ENCODE results near the gene EPM2A.
"Not testable (repeated sequence)": the region's sequence is repeated elsewhere in the genome, so short reads cannot be mapped to it uniquely, and the experiment has no call there.

Gene EPM2A

DNA sequence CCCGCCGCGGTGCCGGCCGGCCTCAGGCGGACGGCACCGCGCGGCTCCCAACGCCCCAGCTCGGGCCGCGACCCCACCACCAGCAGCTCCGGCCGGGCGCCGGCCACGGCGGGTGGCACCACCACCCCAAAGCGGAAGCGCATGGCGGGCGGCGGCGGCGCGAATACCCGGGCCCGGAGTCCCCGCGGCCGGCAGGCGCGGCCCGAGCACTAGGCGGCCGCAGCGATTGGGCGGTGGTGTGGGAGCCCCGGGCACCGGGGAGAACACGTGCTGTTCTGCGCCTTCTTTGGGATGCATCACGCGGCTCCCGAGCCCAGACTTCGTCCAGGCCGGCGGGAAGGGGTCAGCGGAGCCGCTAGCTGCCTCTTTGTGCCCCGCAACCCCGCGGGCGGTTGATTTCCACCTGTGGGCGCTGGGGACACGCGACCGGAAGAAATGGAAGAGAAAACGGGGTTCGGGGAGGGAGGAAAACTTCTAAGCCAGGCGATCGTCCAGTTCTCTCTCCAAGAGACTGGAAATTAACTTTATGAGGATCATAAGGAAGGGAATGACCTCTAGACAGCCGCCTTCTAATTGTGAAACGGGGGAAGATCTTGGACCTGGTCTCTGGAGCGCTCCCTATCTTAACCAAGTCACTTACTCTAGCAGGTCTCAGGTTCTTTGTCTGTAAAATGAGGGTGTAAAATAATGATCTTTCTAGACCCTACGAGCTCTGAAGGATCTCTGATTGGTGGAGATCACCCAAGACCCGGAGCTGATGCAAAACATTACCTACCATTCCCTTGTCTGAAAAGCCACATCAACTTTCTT is at the start of gene EPM2A:
Gene EPM2A, minus strand, starts transcription at position 165 of the 810 bp plus-strand sequence. Its CDS starts 22 bp downstream, at position 143.
- peak; percentile 82 for DNase-seq (ENCODE audit: low spot score)

- no peak for DNase-seq (ENCODE audit: low spot score)
These were observed 49.4 kb upstream of the EPM2A start for GRCh38 chr6:145784683-145785082.

GRCh38 chr6:145783796-145784195 is 48.5 kb upstream of the EPM2A start:
- no peak for DNase-seq (ENCODE audit: low spot score)

DNA sequence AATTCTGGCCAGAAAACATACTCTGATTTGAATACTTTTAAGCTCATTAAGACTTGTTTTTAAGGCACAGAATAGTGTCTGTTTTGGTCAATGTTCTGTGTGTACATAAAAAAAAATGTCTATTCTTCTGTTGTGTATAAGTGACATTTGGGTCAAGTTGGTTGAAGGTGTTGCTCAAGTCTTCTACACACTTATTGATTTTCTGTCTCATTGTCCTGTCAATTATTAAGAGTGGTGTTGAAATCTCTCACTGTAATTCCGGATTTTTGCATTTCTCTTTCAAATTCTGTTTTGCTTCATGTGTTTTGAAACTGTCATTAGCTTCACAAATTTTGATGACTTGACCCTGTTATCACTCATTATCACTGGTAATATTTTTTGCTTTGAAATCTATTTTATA is 37.5 kb upstream of the EPM2A start:
- DNase-seq (ENCODE audit: low spot score): no peak

GRCh38 chr6:145765449-145765848 is 30.1 kb upstream of the EPM2A start:
- no peak for DNase-seq (ENCODE audit: low spot score)

GRCh38 chr6:145763742-145764141 is 28.4 kb upstream of the EPM2A start:
- peak; percentile 7 for DNase-seq (ENCODE audit: low spot score)

DNA sequence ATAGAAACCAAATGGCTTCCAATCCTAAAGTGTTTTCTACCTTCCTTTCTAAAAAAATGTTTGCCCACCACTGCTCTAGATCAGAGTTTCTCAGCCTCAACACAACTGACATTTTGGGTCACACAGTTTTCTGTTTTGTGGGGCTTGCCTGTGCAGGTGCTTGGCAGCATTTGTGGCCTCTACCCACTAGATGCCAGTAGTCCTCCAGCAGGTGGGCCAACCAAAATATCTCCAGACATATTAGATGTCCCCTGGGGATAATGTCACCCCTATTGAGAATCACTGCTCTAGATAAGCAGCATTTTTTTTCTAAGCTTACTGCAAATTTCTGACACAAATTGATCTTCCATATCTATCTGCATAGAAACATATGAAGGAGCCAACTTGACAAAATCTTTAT is 26.3 kb upstream of the EPM2A start:
- no peak for DNase-seq (ENCODE audit: low spot score)

GRCh38 chr6:145758113-145758512 is 22.8 kb upstream of the EPM2A start:
- DNase-seq (ENCODE audit: low spot score): no peak

- peak; percentile 59 for DNase-seq (ENCODE audit: low spot score)
These were observed 20.9 kb upstream of the EPM2A start for GRCh38 chr6:145756170-145756662.

- no peak for DNase-seq (ENCODE audit: low spot score)
These were observed 20.4 kb upstream of the EPM2A start for GRCh38 chr6:145755682-145756081.

DNA sequence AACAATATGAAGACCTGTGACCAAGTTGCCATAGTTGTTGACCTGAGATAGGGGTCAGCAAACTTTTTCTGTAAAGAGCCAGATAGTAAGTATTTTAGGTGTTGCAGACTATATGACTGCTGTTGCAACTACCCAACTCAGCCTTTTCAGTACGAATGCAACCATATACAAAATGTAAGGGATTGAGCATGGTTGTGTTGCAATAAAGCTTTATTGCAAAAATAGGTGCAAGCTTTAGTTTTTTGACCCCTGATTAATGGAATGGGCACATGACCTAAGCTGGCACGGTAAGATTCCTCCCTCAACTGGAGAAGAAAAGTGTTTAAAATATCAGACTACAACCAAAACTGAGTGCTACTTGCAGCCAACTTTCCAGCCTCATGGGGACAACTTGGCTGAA is 17.3 kb upstream of the EPM2A start:
- no peak for DNase-seq (ENCODE audit: low spot score)

DNA sequence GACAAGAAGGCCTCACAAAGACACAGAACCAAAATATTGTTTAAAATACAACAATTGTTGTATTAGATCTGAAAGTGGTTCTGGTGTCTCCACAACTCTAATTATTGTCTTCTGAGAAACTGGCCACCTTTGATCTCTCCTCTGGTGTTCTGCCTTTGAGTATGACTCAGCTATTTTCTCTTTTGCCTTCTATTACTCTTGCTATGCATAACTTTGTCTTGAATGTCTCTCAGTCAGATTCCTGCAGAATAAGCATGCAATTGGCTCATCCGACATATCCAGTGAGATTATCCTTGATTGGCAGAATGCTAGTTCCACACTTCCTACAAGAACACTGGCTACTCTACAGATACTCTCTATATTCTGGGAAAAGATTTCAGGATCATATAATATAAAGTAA is 14.3 kb upstream of the EPM2A start:
- peak; percentile 79 for DNase-seq (ENCODE audit: low spot score)

GRCh38 chr6:145745861-145746260 is 10.5 kb upstream of the EPM2A start:
- no peak for DNase-seq (ENCODE audit: low spot score)

- DNase-seq (ENCODE audit: low spot score): no peak
These were observed 9.3 kb upstream of the EPM2A start for GRCh38 chr6:145744619-145745018.

DNA sequence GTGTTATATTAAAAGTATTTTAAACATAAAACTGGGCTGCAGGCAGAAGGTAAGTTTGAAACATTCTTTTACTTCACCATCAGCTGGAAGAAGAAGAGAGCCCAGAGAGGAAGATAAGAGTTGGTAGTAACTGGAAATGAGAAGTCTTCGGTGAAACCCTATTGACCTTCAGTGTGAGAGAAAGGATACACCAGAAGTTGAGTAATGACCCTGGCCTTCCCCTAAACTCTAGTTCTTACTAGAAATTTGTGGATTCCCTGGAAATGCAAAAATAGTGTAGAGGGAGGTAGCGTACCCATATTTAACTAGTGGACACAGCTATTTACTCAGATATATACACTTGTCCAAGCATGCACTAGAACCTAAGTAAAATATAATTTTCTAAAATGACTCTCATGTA is 8.0 kb upstream of the EPM2A start:
- DNase-seq (ENCODE audit: low spot score): no peak

DNA sequence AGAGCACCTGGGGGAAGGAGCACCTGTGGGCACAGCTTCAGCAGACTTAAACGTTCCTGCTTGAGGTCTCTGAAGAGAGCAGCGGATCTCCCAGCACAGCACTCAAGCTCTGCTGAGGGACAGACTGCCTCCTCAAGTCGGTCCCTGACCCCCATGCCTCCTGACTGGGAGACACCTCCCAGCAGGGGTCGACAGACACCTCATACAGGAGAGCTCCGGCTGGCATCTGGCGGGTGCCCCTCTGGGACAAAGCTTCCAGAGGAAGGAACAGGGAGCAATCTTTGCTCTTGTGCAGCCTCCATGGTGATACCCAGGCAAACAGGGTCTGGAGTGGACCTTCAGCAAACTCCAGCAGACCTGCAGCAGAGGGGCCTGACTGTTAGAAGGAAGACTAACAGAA is 7.2 kb upstream of the EPM2A start:
- DNase-seq (ENCODE audit: low spot score): not testable (repeated sequence)

GRCh38 chr6:145739685-145740084 is 4.4 kb upstream of the EPM2A start:
- not testable (repeated sequence) for DNase-seq (ENCODE audit: low spot score)

DNA sequence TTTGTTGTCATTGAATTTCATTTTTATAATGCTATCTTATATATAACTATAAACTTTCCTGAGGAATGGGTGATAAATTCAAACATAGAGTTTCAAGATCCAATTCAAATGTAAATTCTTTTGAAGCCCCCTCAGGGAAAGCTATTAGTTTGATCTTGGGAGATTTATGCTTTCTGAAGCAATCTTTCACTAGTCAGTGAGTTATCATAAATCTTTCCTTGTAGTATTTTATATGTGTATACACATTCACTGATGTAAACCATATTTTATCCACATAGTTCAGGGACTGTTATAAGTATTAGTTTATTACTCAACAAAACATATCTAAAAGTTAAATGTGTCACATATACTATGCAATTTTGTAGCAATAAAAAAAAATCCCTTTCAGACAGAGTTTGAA is 2.9 kb upstream of the EPM2A start:
- no peak for DNase-seq (ENCODE audit: low spot score)

- peak; percentile 41 for DNase-seq (ENCODE audit: low spot score)
These were observed 1.4 kb upstream of the EPM2A start for GRCh38 chr6:145736661-145737144.

DNA sequence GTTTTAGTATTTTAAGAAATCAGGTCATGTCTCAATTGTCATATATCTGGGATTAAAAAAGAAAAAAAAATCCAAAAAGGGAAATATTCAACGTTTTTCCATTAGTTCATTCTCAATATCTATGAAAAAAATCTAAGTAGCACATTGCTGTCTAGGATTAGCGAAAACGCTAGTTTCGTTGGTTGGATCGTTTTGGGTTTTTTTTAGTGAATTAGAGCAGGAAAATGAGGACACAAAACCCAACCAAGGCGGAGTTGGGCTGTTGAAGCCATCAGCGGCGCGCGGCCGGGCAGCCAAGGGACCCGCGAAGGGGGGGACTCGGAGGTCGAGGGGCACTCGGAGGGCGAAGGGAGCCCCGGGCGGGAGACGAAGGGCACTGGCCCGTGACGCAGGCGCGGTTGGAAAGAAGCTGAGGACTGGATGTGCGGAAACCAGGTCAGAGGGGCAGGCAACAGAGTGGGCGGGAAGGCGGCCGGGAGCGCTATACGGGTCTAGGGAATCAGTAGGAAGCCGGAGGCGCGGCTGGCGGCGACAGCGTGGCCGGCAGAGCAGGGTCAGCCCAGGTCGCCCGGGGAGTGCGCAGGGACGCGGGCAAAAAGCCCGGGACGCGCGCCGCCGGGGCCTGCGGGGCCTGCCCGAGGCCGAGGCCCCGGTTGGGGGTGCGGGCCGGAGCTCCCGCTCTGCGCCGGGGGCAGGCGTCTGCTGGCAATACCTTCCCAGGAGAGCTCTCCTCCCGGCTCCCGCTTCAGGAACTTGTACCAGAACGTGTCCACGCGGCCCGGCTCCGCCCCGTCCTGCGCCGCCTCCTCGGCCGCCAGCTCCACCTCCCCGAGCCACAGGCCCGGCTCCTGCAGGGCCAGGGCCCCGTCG is 599 bp downstream of the EPM2A start:
- peak; percentile 92 for DNase-seq (ENCODE audit: low spot score)

DNA sequence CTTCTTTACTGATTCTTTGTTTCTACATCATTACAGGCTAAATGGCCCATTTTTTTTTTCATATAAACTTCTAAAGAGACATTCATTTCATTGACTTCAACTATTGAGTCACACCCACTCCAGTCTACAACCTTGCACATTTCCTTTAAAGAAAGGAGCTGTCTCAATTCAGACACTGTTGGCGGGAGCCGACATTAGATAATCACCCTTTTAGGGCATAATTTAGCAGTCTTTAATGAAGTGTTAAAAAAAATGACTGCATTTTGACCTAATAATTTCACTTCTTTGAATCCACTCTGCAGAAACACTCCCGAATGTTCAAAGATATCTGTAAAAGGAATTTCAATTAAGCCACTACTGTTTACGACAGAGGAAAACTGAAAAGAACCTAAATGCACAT is 1.5 kb downstream of the EPM2A start:
- peak; percentile 20 for DNase-seq (ENCODE audit: low spot score)

DNA sequence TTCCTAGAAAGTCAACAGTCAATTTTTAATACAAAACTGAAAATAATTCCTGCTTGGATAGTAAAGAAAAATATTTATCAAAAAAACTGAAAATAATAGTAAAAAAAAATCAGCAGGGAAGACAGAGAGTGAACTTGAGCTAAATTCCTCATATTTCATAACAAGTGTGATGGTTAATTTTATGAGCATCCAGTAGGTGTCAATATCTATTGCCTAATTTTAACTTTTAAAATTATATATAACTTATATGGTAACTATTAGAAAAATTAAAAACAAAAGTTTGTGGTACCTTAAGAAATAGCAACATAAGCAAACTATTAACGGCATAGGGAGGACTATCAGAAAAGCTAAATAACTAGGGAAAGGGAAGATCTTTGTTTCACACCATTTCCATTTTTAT is 2.1 kb downstream of the EPM2A start:
- DNase-seq (ENCODE audit: low spot score): no peak

GRCh38 chr6:145731447-145731846 is 3.9 kb downstream of the EPM2A start:
- DNase-seq (ENCODE audit: low spot score): no peak
